Prostate gland (tissue), 2 donors: ENCODE measurements around the gene KATNAL2.

ENCODE experiments used
- CTCF ChIP-seq, 4 experiments: fragments of 200-600 bp in 2 of 4; fragments of 450-650 bp in 2 of 4; sonication (generic) in 2 of 4; IDR thresholded peaks; 1 replicate in 3 of 4; 2 replicates in 1 of 4; pipeline ENCODE4 v1.5.1; 2016 to 2019; ENCODE audit warnings: antibody characterized with exemption in 4 of 4, mild to moderate bottlenecking in 2 of 4, moderate library complexity in 2 of 4
- POLR2A ChIP-seq: fragments of 450-650 bp; IDR thresholded peaks from one replicate; pipeline ENCODE4 v1.6.1; 2016; ENCODE audit warnings: antibody characterized with exemption, mild to moderate bottlenecking
- POLR2AphosphoS5 ChIP-seq: sonication (generic); formaldehyde crosslinking; IDR thresholded peaks from one replicate; pipeline ENCODE4 v1.6.1; 2017; ENCODE audit warnings: antibody characterized with exemption

- TF ChIP-seq CTCF (IDR thresholded peaks at IDR 0.05) (no peak), POLR2AphosphoS5 (no peak), POLR2A (no peak)
These were observed 24.6 kb upstream of the KATNAL2 start for GRCh38 chr18:46892842-46893241.
